ENCODE results near the gene MCIDAS. TPM values are rescaled to one million over a fixed set of nuclear protein-coding genes. Genes with fewer than 3 reads are reported as not detected.

The MCIDAS gene
- total RNA-seq (ENCODE audit: unreplicated experiment), result not detected
- long read RNA-seq, result 0 reads

- peak; percentile 72 for DNase-seq
- Mint-ChIP-seq H3K36me3 (ENCODE audit: unreplicated experiment) (no peaks in the 10 kb centered on the region), H3K4me1 (ENCODE audit: low read depth, unreplicated experiment) (peaks cover 4% of the 10 kb centered on the region), H3K9me3 (ENCODE audit: unreplicated experiment) (peaks cover 8% of the 10 kb centered on the region), H3K4me3 (ENCODE audit: unreplicated experiment) (peak within 1 kb of the TSS; percentile 81), H3K27me3 (ENCODE audit: unreplicated experiment) (peaks cover 60% of the 10 kb centered on the region), H3K27ac (ENCODE audit: unreplicated experiment) (peak within 1 kb of the TSS; percentile 50)
- no peak for TF ChIP-seq CTCF (IDR thresholded peaks at IDR 0.05; ENCODE audit: partially characterized antibody, unreplicated experiment)
Measured at GRCh38 chr5:55226934-55227663, at the start of gene MCIDAS. Gene MCIDAS, minus strand, starts transcription at chr5:55227315. Its CDS starts 177 bp downstream, at chr5:55227138.

- Mint-ChIP-seq H3K9me3 (ENCODE audit: unreplicated experiment) (no peaks in the 10 kb centered on the region), H3K36me3 (ENCODE audit: unreplicated experiment) (no peaks in the 10 kb centered on the region), H3K27me3 (ENCODE audit: unreplicated experiment) (no peaks in the 10 kb centered on the region), H3K4me1 (ENCODE audit: low read depth, unreplicated experiment) (no peaks in the 10 kb centered on the region), H3K27ac (ENCODE audit: unreplicated experiment) (no peak overlapping the region), H3K4me3 (ENCODE audit: unreplicated experiment) (no peak overlapping the region)
- no peak for TF ChIP-seq CTCF (IDR thresholded peaks at IDR 0.05; ENCODE audit: partially characterized antibody, unreplicated experiment)
- no peak for DNase-seq
Measured at GRCh38 chr5:55276771-55277170, 49.7 kb upstream of the MCIDAS start.

GRCh38 chr5:55258339-55258738 is 31.2 kb upstream of the MCIDAS start:
- H3K36me3 Mint-ChIP-seq (ENCODE audit: unreplicated experiment), result no peaks in the 10 kb centered on the region
- H3K27me3 Mint-ChIP-seq (ENCODE audit: unreplicated experiment), result no peaks in the 10 kb centered on the region

DNA sequence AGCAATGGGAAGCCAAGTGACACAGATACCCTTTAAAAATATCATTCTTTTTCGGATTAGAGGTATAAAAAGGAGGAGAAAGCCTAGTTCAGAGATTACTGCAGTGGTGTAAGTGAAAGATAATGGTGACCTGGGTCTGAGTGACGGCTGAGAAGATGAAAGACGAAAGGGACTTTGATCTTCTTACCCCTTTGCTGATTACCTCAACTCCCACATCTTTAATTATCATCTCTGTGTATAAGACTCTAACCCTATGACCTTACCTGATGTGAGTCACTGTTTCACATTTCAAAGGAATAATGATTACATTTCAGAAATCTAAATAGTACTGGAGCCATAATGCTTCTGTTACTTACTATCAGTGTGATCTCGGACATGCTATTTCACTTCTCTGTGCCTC is 27.7 kb upstream of the MCIDAS start:
- H3K27me3 Mint-ChIP-seq (ENCODE audit: unreplicated experiment), result no peaks in the 10 kb centered on the region
- H3K4me1 Mint-ChIP-seq (ENCODE audit: low read depth, unreplicated experiment), result no peaks in the 10 kb centered on the region
- H3K9me3 Mint-ChIP-seq (ENCODE audit: unreplicated experiment), result no peaks in the 10 kb centered on the region
- no peak for TF ChIP-seq CTCF (IDR thresholded peaks at IDR 0.05; ENCODE audit: partially characterized antibody, unreplicated experiment)
- no peak overlapping the region for H3K27ac Mint-ChIP-seq (ENCODE audit: unreplicated experiment)
- no peak for DNase-seq
- H3K4me3 Mint-ChIP-seq (ENCODE audit: unreplicated experiment), result no peak overlapping the region
- H3K36me3 Mint-ChIP-seq (ENCODE audit: unreplicated experiment), result no peaks in the 10 kb centered on the region

More at GRCh38 chr5:55258339-55258738, 31.2 kb upstream of the MCIDAS start:
- no peak for DNase-seq
- no peak for TF ChIP-seq CTCF (IDR thresholded peaks at IDR 0.05; ENCODE audit: partially characterized antibody, unreplicated experiment)
- H3K4me1 Mint-ChIP-seq (ENCODE audit: low read depth, unreplicated experiment), result no peaks in the 10 kb centered on the region
- no peak overlapping the region for H3K4me3 Mint-ChIP-seq (ENCODE audit: unreplicated experiment)
- no peaks in the 10 kb centered on the region for H3K9me3 Mint-ChIP-seq (ENCODE audit: unreplicated experiment)
- H3K27ac Mint-ChIP-seq (ENCODE audit: unreplicated experiment), result no peak overlapping the region

DNA sequence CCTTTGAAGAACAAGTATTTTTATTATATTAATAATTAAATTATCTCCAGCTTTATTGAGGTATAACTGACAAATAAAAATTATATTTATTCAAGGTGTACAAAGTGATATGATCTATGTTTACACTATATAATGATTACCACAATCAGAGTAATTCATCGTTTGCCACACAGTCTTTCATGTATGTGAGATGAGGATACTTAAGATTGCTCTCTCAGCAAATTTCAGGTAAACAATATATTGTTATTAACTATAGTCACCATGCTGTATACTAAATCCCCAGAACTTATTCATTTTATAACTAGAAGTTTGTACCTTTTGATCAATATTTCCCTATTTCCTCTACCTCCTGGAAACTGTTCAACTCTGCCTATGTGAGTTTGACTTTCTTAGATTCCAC is 22.9 kb upstream of the MCIDAS start:
- Mint-ChIP-seq H3K27ac (ENCODE audit: unreplicated experiment) (no peak overlapping the region), H3K4me3 (ENCODE audit: unreplicated experiment) (no peak overlapping the region), H3K9me3 (ENCODE audit: unreplicated experiment) (peaks cover 1% of the 10 kb centered on the region), H3K4me1 (ENCODE audit: low read depth, unreplicated experiment) (no peaks in the 10 kb centered on the region), H3K36me3 (ENCODE audit: unreplicated experiment) (peaks cover 5% of the 10 kb centered on the region), H3K27me3 (ENCODE audit: unreplicated experiment) (no peaks in the 10 kb centered on the region)
- no peak for TF ChIP-seq CTCF (IDR thresholded peaks at IDR 0.05; ENCODE audit: partially characterized antibody, unreplicated experiment)
- DNase-seq, result no peak
